Measurements from ENCODE around the gene ASTN2.
"Not testable (repeated sequence)": the region's sequence is repeated elsewhere in the genome, so short reads cannot be mapped to it uniquely, and the experiment has no call there.

The ASTN2 gene

GRCh38 chr9:117074342-117074662 lies 340.6 kb downstream of the ASTN2 start:
- no peak for DNase-seq (ENCODE audit: low read depth)

GRCh38 chr9:117073539-117074341 lies 341.1 kb downstream of the ASTN2 start:
- no peak for DNase-seq (ENCODE audit: low read depth)

- DNase-seq (ENCODE audit: low read depth): no peak
Observed at GRCh38 chr9:117073071-117073470, 341.8 kb downstream of the ASTN2 start.

GRCh38 chr9:117072216-117072615 lies 342.6 kb downstream of the ASTN2 start:
- DNase-seq (ENCODE audit: low read depth): no peak

- DNase-seq (ENCODE audit: low read depth): not testable (repeated sequence)
Observed at GRCh38 chr9:117071673-117072207, 343.1 kb downstream of the ASTN2 start.

GRCh38 chr9:117063721-117064471 lies 351.0 kb downstream of the ASTN2 start:
- no peak for DNase-seq (ENCODE audit: low read depth)

GRCh38 chr9:117060963-117061362 lies 353.9 kb downstream of the ASTN2 start:
- DNase-seq (ENCODE audit: low read depth): no peak

- DNase-seq (ENCODE audit: low read depth): no peak
Observed at GRCh38 chr9:117050007-117050406, 364.9 kb downstream of the ASTN2 start.

- no peak for DNase-seq (ENCODE audit: low read depth)
Observed at GRCh38 chr9:117046666-117047327, 368.1 kb downstream of the ASTN2 start.

- DNase-seq (ENCODE audit: low read depth): no peak
Observed at GRCh38 chr9:117044241-117044640, 370.6 kb downstream of the ASTN2 start.

- no peak for DNase-seq (ENCODE audit: low read depth)
Observed at GRCh38 chr9:117043159-117043558, 371.7 kb downstream of the ASTN2 start.

GRCh38 chr9:117035546-117035945 lies 379.3 kb downstream of the ASTN2 start:
- DNase-seq (ENCODE audit: low read depth): no peak

- no peak for DNase-seq (ENCODE audit: low read depth)
Observed at GRCh38 chr9:117034866-117035265, 380.0 kb downstream of the ASTN2 start.

GRCh38 chr9:117030254-117030768 lies 384.5 kb downstream of the ASTN2 start:
- DNase-seq (ENCODE audit: low read depth): no peak

- DNase-seq (ENCODE audit: low read depth): no peak
Observed at GRCh38 chr9:117029341-117029740, 385.5 kb downstream of the ASTN2 start.

- DNase-seq (ENCODE audit: low read depth): no peak
Observed at GRCh38 chr9:117028103-117028858, 386.6 kb downstream of the ASTN2 start.

- no peak for DNase-seq (ENCODE audit: low read depth)
Observed at GRCh38 chr9:117021906-117022305, 393.0 kb downstream of the ASTN2 start.

GRCh38 chr9:117018966-117019617 lies 395.8 kb downstream of the ASTN2 start:
- no peak for DNase-seq (ENCODE audit: low read depth)

- no peak for DNase-seq (ENCODE audit: low read depth)
Observed at GRCh38 chr9:117017414-117017985, 397.4 kb downstream of the ASTN2 start.

- DNase-seq (ENCODE audit: low read depth): no peak
Observed at GRCh38 chr9:117014061-117014460, 400.8 kb downstream of the ASTN2 start.

All from stimulated activated CD8-positive, alpha-beta memory T cell treated with anti-CD3 and anti-CD28 coated beads, Interleukin-4, amount 100 ng/mL, for 24 hours (primary cell).